Peyer's patch (tissue), 4 donors: ENCODE measurements around the gene RCL1.

ENCODE experiments used
- CTCF ChIP-seq, 6 experiments: fragments of 450-650 bp in 4 of 6; fragments of 200-600 bp in 2 of 6; sonication (generic) in 1 of 6; IDR thresholded peaks; one replicate each; pipeline ENCODE4 v1.5.1; 2017 to 2019; ENCODE audit warnings: antibody characterized with exemption in 6 of 6, mild to moderate bottlenecking in 3 of 6, moderate library complexity in 1 of 6
- POLR2A ChIP-seq, 2 donors: fragments of 450-650 bp; IDR thresholded peaks; one replicate each; pipeline ENCODE4 v1.5.1; 2017; ENCODE audit warnings: antibody characterized with exemption in 2 of 2, mild to moderate bottlenecking in 2 of 2, moderate library complexity in 2 of 2

- no peak for TF ChIP-seq POLR2A (IDR thresholded peaks at IDR 0.05)
- no peak for TF ChIP-seq CTCF (IDR thresholded peaks at IDR 0.05)
Observed at GRCh38 chr9:4860383-4860782, 67.6 kb downstream of the RCL1 start.
